CD14-positive monocyte (primary cell): ENCODE measurements around the gene MEIS2. TPM values are rescaled to one million over a fixed set of nuclear protein-coding genes. Genes with fewer than 3 reads are reported as not detected.

Experiments used
- DNase-seq, 3 donors: peaks; one replicate each; pipeline ENCODE4 v3.0.0-alpha.2; 2011 to 2022
- H2AFZ ChIP-seq: 2 replicates; pipeline ENCODE4 v1.6.0; 2012; ENCODE audit warnings: mild to moderate bottlenecking, low read depth, low read length, inconsistent platforms; ENCODE audit not compliant: insufficient read depth, poor library complexity, severe bottlenecking
- H3K27ac ChIP-seq, 2 donors: 1 replicate in 1 of 2; 2 replicates in 1 of 2; pipeline ENCODE4 v1.5.1; 2012 to 2013; ENCODE audit warnings: low read length in 2 of 2, control low read depth in 1 of 2, inconsistent platforms in 1 of 2, low read depth in 1 of 2, mild to moderate bottlenecking in 1 of 2
- H3K27me3 ChIP-seq, 2 donors: one replicate each; pipeline versions ENCODE4 v1.6.0 to v1.6.1; 2011 to 2013; ENCODE audit warnings: low read length in 2 of 2; ENCODE audit not compliant: control insufficient read depth in 2 of 2, insufficient read depth in 2 of 2
- H3K36me3 ChIP-seq, 2 donors: replicated peaks in 1 of 2; 1 replicate in 1 of 2; 2 replicates in 1 of 2; pipeline versions ENCODE4 v1.5.1 to v1.6.1; 2012 to 2013; ENCODE audit warnings: low read length in 2 of 2, control low read depth in 1 of 2, inconsistent platforms in 1 of 2, mild to moderate bottlenecking in 1 of 2; ENCODE audit not compliant: insufficient read depth in 2 of 2, control insufficient read depth in 1 of 2
- H3K4me1 ChIP-seq, 2 donors: 1 replicate in 1 of 2; 2 replicates in 1 of 2; pipeline versions ENCODE4 v1.5.1 to v1.6.1; 2012 to 2013; ENCODE audit warnings: low read length in 2 of 2, control low read depth in 1 of 2, inconsistent platforms in 1 of 2, mild to moderate bottlenecking in 1 of 2, moderate library complexity in 1 of 2; ENCODE audit not compliant: insufficient read depth in 2 of 2, control insufficient read depth in 1 of 2
- H3K4me2 ChIP-seq: replicated peaks from 2 replicates; pipeline ENCODE3; 2012; ENCODE audit warnings: low read length, moderate library complexity, mild to moderate bottlenecking; ENCODE audit not compliant: poor library complexity, severe bottlenecking; ENCODE audit errors: extremely low read depth
- H3K4me3 ChIP-seq, 3 experiments: fragments of 200-600 bp in 1 of 3; sonication (generic) in 1 of 3; replicated peaks in 1 of 3; 1 replicate in 2 of 3; 2 replicates in 1 of 3; pipeline ENCODE4 v1.5.1; 2011 to 2013; ENCODE audit warnings: low read length in 3 of 3, mild to moderate bottlenecking in 3 of 3, control low read depth in 2 of 3, low read depth in 2 of 3, inconsistent platforms in 1 of 3, moderate library complexity in 1 of 3
- H3K79me2 ChIP-seq: 2 replicates; pipeline ENCODE4 v1.6.0; 2012; ENCODE audit warnings: mild to moderate bottlenecking, control low read depth, inconsistent platforms, low read length, moderate library complexity; ENCODE audit not compliant: insufficient read depth
- H3K9ac ChIP-seq: 2 replicates; pipeline ENCODE4 v1.6.0; 2017; ENCODE audit warnings: low read length, mild to moderate bottlenecking; ENCODE audit not compliant: insufficient read depth, poor library complexity, severe bottlenecking
- H3K9me3 ChIP-seq, 2 donors: replicated peaks in 1 of 2; 1 replicate in 1 of 2; 2 replicates in 1 of 2; pipeline versions ENCODE4 v1.5.1 to v1.6.1; 2012 to 2013; ENCODE audit warnings: low read length in 2 of 2, control low read depth in 1 of 2; ENCODE audit not compliant: control insufficient read depth in 1 of 2, insufficient read depth in 1 of 2
- H4K20me1 ChIP-seq: 2 replicates; pipeline ENCODE4 v1.6.0; 2012; ENCODE audit warnings: mild to moderate bottlenecking, low read length, control low read depth, moderate library complexity; ENCODE audit not compliant: insufficient read depth
- H3K27ac Mint-ChIP-seq, 7 donors: one replicate each; pipeline ENCODE4 v1.8.0; 2020; ENCODE audit warnings: mild to moderate bottlenecking in 7 of 7, mixed read lengths in 7 of 7, moderate library complexity in 6 of 7, inconsistent platforms in 2 of 7
- H3K27me3 Mint-ChIP-seq, 3 donors: one replicate each; pipeline ENCODE4 v1.8.0; 2021 to 2022; ENCODE audit warnings: low read depth in 3 of 3, mild to moderate bottlenecking in 3 of 3, mixed read lengths in 3 of 3, moderate library complexity in 3 of 3, inconsistent platforms in 1 of 3
- H3K36me3 Mint-ChIP-seq, 2 donors: one replicate each; pipeline ENCODE4 v1.8.0; 2020; ENCODE audit warnings: mixed read lengths in 2 of 2, inconsistent platforms in 1 of 2, mild to moderate bottlenecking in 1 of 2
- H3K4me1 Mint-ChIP-seq: one replicate; pipeline ENCODE4 v1.8.0; 2020; ENCODE audit warnings: mild to moderate bottlenecking, mixed read lengths
- H3K4me3 Mint-ChIP-seq, 2 donors: one replicate each; pipeline ENCODE4 v1.8.0; 2020; ENCODE audit warnings: mild to moderate bottlenecking in 2 of 2, mixed read lengths in 2 of 2, moderate library complexity in 1 of 2
- H3K9me3 Mint-ChIP-seq, 7 donors: one replicate each; pipeline ENCODE4 v1.8.0; 2020 to 2022; ENCODE audit warnings: mixed read lengths in 7 of 7, mild to moderate bottlenecking in 6 of 7, moderate library complexity in 6 of 7, inconsistent platforms in 2 of 7
- CTCF ChIP-seq: fragments of 200-600 bp; IDR thresholded peaks from one replicate; pipeline ENCODE4 v1.8.0; 2022; ENCODE audit warnings: antibody characterized with exemption, mild to moderate bottlenecking
- WGBS: methylation state at CpG from one replicate; pipeline ENCODE4 v1.1.5; 2013; ENCODE audit warnings: missing lambda C conversion rate; ENCODE audit not compliant: insufficient coverage; 5-methylcytosine and 5-hydroxymethylcytosine counted together
- intact Hi-C, 2 donors: fragments of 100-400 bp; cut with micrococcal nuclease; formaldehyde crosslinking; loops; one replicate each; pipeline versions ENCODE4 v1.15.0 to v1.15.1; 2023
- polyA plus RNA-seq, 3 donors: library from polyadenylated mRNA; depleted of rRNA in 1 of 3; unstranded in 2 of 3; stranded (reverse) in 1 of 3; fragments of 300-500 nt in 2 of 3; fragments of >200 nt in 1 of 3; fragmentation: Illumina TruSeq in 2 of 3; gene quantifications; 1 replicate in 2 of 3; 2 replicates in 1 of 3; pipeline ENCODE4 v1.2.3, GENCODE V29; 2012 to 2021

Gene MEIS2
- polyA plus RNA-seq, 3 donors: not detected

DNA sequence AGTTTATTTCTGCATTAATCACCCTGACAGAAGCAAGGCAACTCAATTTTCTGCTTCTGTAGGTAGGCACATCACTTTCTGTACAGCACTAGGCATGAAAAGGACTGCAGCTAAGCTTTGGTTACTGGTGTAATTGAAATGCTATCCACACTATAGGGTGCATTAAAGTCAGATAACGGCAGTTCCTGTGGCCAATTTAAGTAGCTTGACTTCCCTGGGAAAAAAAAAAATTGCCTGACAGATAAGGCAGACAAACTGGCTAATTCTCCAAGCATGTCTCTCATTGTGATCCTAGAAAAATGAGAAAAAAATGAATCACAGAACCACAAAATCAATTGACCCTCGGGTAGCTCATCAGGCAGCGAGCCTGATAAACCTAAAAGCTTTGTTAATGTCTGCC, 151.4 kb downstream of the MEIS2 start:
- H3K4me2 ChIP-seq: no peak overlapping the region
- no peaks in the 10 kb centered on the region for H3K27me3 ChIP-seq
- intact Hi-C loops: no loop called here
- no peak overlapping the region for H3K4me3 Mint-ChIP-seq
- no peak overlapping the region for H3K9ac ChIP-seq
- TF ChIP-seq CTCF: no peak
- no peaks in the 10 kb centered on the region for H3K79me2 ChIP-seq
- H3K9me3 ChIP-seq: no peaks in the 10 kb centered on the region
- peaks cover 0 to 1% (median 0%) of the 10 kb centered on the region in 3 donors for H3K27me3 Mint-ChIP-seq
- no peaks in the 10 kb centered on the region for H3K36me3 ChIP-seq
- H3K4me1 ChIP-seq: no peaks in the 10 kb centered on the region
- WGBS: no CpG with 5 or more reads among the region's 3 CpGs
- no peak overlapping the region for H3K27ac ChIP-seq
- no peak overlapping the region for H2AFZ ChIP-seq
- H3K36me3 Mint-ChIP-seq: no peaks in the 10 kb centered on the region
- no peaks in the 10 kb centered on the region for H4K20me1 ChIP-seq
- H3K4me3 ChIP-seq: no peak overlapping the region
- H3K9me3 Mint-ChIP-seq: no peaks in the 10 kb centered on the region
- no peaks in the 10 kb centered on the region for H3K4me1 Mint-ChIP-seq
- no peak overlapping the region for H3K27ac Mint-ChIP-seq
- no peak for DNase-seq

DNA sequence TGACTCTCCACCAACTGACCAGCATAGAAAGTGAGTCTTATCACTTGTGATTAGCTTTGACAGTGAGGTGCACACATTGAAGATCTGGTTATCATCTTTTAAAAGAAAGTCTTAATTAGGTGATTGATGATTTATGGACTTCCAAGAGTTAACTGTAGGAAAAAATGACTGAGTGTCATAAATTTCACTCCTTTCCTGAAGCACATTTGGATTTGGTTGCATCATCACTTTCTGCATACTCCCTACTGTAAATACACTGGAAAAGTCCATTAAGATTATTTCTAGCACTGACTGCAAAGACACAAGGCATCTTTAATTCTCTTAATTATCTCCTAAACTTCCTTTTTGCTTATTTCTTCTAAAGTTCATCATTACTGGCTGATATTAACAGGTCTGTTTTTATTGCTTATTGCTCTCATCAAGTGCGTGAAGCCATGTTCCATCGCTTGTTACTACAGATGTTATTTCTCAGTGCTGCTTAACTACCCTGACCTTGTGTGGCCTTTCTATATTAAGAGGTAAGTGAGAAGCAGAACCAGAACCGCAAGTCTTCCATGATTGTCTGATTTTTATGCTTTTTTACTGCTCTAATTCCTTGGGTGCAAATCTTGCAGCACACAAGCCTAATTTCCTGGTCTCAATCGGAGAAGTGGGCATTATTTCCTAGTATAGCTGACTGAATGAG, 153.2 kb downstream of the MEIS2 start:
- intact Hi-C loops: no loop called here
- H3K4me1 Mint-ChIP-seq: no peaks in the 10 kb centered on the region
- 92% methylated on average over 2 of the region's 4 CpGs for WGBS

More for the DNA sequence above, 153.2 kb downstream of the MEIS2 start:
- Histone ChIP-seq H3K79me2 (no peaks in the 10 kb centered on the region), H3K4me1 (no peaks in the 10 kb centered on the region), H3K4me2 (no peak overlapping the region), H4K20me1 (no peaks in the 10 kb centered on the region), H3K27ac (no peak overlapping the region), H3K9ac (no peak overlapping the region), H3K4me3 (no peak overlapping the region), H3K27me3 (no peaks in the 10 kb centered on the region), H2AFZ (no peak overlapping the region), H3K36me3 (no peaks in the 10 kb centered on the region), H3K9me3 (no peaks in the 10 kb centered on the region)
- H3K27ac Mint-ChIP-seq: no peak overlapping the region
- H3K36me3 Mint-ChIP-seq: no peaks in the 10 kb centered on the region
- H3K4me3 Mint-ChIP-seq: no peak overlapping the region
- peaks cover 0 to 1% (median 1%) of the 10 kb centered on the region in 3 donors for H3K27me3 Mint-ChIP-seq
- no peak for DNase-seq
- H3K9me3 Mint-ChIP-seq: peaks cover 0 to 2% (median 0%) of the 10 kb centered on the region in 7 donors
- TF ChIP-seq CTCF: no peak
